Hepatocyte (in vitro differentiated cells): Measurements from ENCODE around the gene ALK. TPM values are rescaled to one million over a fixed set of nuclear protein-coding genes. Genes with fewer than 3 reads are reported as not detected.

Source experiments
- DNase-seq: peaks from one replicate; pipeline ENCODE4 v3.0.0-alpha.2; 2016; ENCODE audit warnings: low spot score
- H2AFZ ChIP-seq: fragments of 200-600 bp; sonication (generic); 2 replicates; pipeline ENCODE4 v1.6.0; 2016; ENCODE audit warnings: antibody characterized with exemption, mild to moderate bottlenecking
- H3K27ac ChIP-seq: fragments of 200-600 bp; sonication (generic); 2 replicates; pipeline ENCODE4 v1.5.1; 2016; ENCODE audit warnings: mild to moderate bottlenecking
- H3K27me3 ChIP-seq: fragments of 200-600 bp; sonication (generic); 2 replicates; pipeline ENCODE4 v1.6.1; 2016
- H3K36me3 ChIP-seq: fragments of 200-600 bp; sonication (generic); replicated peaks from 2 replicates; pipeline ENCODE4 v1.5.1; 2016; ENCODE audit warnings: low read depth; ENCODE audit not compliant: insufficient read depth
- H3K4me1 ChIP-seq: fragments of 200-600 bp; sonication (generic); 2 replicates; pipeline ENCODE4 v1.5.1; 2016; ENCODE audit warnings: mild to moderate bottlenecking, moderate library complexity; ENCODE audit not compliant: insufficient read depth
- H3K4me2 ChIP-seq: fragments of 200-600 bp; sonication (generic); 2 replicates; pipeline ENCODE4 v1.6.0; 2016
- H3K4me3 ChIP-seq: fragments of 200-600 bp; sonication (generic); 2 replicates; pipeline ENCODE4 v1.5.1; 2016; ENCODE audit warnings: mild to moderate bottlenecking
- H3K79me2 ChIP-seq: fragments of 200-600 bp; sonication (generic); 2 replicates; pipeline ENCODE4 v1.6.0; 2017; ENCODE audit warnings: mild to moderate bottlenecking
- H3K9me2 ChIP-seq: fragments of 200-600 bp; sonication (generic); replicated peaks from 2 replicates; pipeline ENCODE4 v1.6.0; 2017; ENCODE audit warnings: mild to moderate bottlenecking; ENCODE audit not compliant: insufficient read depth
- H3K9me3 ChIP-seq: fragments of 200-600 bp; sonication (generic); 2 replicates; pipeline ENCODE4 v1.5.1; 2016; ENCODE audit warnings: low read depth, mild to moderate bottlenecking
- H4K20me1 ChIP-seq: fragments of 200-600 bp; sonication (generic); 2 replicates; pipeline ENCODE4 v1.6.0; 2016; ENCODE audit warnings: mild to moderate bottlenecking; ENCODE audit not compliant: insufficient read depth, poor library complexity, severe bottlenecking
- EZH2 ChIP-seq: fragments of 200-600 bp; sonication (generic); IDR thresholded peaks from 2 replicates; pipeline ENCODE4 v1.6.1; 2016; ENCODE audit warnings: antibody characterized with exemption, mild to moderate bottlenecking, borderline replicate concordance
- EZH2phosphoT487 ChIP-seq: fragments of 200-600 bp; sonication (generic); IDR thresholded peaks from one replicate; pipeline ENCODE4 v1.6.1; 2018; ENCODE audit warnings: antibody characterized with exemption, mild to moderate bottlenecking, low read depth, moderate library complexity; ENCODE audit not compliant: unreplicated experiment, severe bottlenecking
- WGBS: methylation state at CpG from one replicate; pipeline ENCODE4 v1.1.6; 2016; ENCODE audit warnings: low lambda C conversion rate; ENCODE audit errors: missing lambda C conversion rate; 5-methylcytosine and 5-hydroxymethylcytosine counted together
- polyA plus RNA-seq: library from polyadenylated mRNA; unstranded; fragments of >200 nt; fragmentation: Nextera tagmentation; extraction: Ambion mirVana; gene quantifications from 2 replicates; pipeline ENCODE4 v1.2.1, GENCODE V29; 2016
- total RNA-seq: library from RNA; depleted of rRNA; stranded (reverse); fragments of >200 nt; gene quantifications from 2 replicates; pipeline ENCODE4 v1.2.3, GENCODE V29; 2014
- TF ChIP-seq, protein P1 (sequence below): fragments of 200-600 bp; sonication (generic); IDR thresholded peaks from 2 replicates; pipeline ENCODE4 v1.5.1; 2016; ENCODE audit warnings: antibody characterized with exemption, mild to moderate bottlenecking; ENCODE audit not compliant: poor library complexity

The ALK gene
- total and polyA plus RNA-seq, 2 experiments from 2014 or later, result 0.16 to 0.27 TPM

DNA sequence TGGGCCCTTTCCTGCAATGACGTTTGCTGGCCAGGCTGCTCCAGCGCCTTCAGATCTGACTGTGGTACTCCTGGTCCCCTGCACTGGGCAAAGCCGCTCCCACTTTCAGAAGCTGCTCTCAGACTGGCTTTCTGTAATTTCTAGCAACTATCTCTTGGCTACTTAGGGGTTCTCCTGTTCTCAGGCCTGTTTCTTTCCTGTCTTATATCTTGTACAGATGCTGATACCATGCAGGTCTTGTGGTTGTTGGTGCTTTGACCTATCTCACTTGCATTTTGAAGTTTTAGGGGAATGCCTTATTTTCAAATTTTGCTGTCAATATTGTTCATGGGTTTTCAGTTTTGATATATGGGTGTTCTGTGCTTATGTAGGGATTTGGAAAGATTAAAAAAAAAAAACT lies 660.4 kb downstream of the ALK start:
- Histone ChIP-seq H3K4me1 (no peaks in the 10 kb centered on the region), H2AFZ (no peak overlapping the region), H3K36me3 (no peaks in the 10 kb centered on the region), H4K20me1 (no peaks in the 10 kb centered on the region), H3K4me2 (no peak overlapping the region), H3K9me2 (no peaks in the 10 kb centered on the region), H3K79me2 (no peaks in the 10 kb centered on the region), H3K4me3 (no peak overlapping the region), H3K27ac (no peak overlapping the region), H3K27me3 (no peaks in the 10 kb centered on the region), H3K9me3 (no peaks in the 10 kb centered on the region)
- TF ChIP-seq, protein P1, sequence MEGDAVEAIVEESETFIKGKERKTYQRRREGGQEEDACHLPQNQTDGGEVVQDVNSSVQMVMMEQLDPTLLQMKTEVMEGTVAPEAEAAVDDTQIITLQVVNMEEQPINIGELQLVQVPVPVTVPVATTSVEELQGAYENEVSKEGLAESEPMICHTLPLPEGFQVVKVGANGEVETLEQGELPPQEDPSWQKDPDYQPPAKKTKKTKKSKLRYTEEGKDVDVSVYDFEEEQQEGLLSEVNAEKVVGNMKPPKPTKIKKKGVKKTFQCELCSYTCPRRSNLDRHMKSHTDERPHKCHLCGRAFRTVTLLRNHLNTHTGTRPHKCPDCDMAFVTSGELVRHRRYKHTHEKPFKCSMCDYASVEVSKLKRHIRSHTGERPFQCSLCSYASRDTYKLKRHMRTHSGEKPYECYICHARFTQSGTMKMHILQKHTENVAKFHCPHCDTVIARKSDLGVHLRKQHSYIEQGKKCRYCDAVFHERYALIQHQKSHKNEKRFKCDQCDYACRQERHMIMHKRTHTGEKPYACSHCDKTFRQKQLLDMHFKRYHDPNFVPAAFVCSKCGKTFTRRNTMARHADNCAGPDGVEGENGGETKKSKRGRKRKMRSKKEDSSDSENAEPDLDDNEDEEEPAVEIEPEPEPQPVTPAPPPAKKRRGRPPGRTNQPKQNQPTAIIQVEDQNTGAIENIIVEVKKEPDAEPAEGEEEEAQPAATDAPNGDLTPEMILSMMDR, result no peak
- no peak for TF ChIP-seq EZH2
- no peak for TF ChIP-seq EZH2phosphoT487
- 79% methylated on average over 3 of the region's 3 CpGs for WGBS
- no peak for DNase-seq

DNA sequence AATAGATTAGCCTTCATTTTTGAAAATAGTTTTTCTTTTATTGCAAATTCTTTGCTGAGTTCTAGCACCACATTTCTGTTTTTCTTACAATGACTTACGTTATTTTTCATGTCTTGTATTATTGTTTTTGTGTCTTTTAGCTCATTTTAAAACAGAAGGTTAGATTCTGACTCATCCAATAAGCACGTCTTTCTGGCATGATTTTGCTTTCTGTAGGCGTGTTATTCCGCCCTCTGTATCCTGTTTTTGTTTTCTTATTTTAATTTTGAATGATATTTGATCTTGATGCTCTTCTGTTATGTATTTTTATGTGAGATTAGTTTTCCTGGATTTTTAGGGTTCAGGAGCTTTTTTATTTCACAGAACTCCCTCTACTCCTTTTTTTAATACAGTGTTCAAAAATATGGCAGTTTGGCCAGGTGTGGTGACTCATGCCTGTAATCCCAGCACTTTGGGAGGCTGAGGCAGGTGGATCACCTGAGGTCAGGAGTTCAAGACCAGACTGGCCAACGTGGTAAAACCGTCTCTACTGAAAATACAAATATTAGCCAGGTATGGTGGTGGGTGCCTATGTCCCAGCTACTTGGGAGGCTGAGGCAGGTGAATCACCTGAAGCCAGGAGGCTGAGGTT lies 661.1 kb downstream of the ALK start:
- TF ChIP-seq EZH2 (no peak), EZH2phosphoT487 (no peak)
- TF ChIP-seq, protein P1, result no peak
- H3K36me3 ChIP-seq, result no peaks in the 10 kb centered on the region
- no peak overlapping the region for H3K4me2 ChIP-seq
- H3K79me2 ChIP-seq, result no peaks in the 10 kb centered on the region
- 87% methylated on average over 6 of the region's 6 CpGs for WGBS
- no peaks in the 10 kb centered on the region for H3K27me3 ChIP-seq
- no peaks in the 10 kb centered on the region for H3K9me3 ChIP-seq
- H3K9me2 ChIP-seq, result no peaks in the 10 kb centered on the region
- no peak overlapping the region for H2AFZ ChIP-seq
- no peaks in the 10 kb centered on the region for H3K4me1 ChIP-seq
- no peaks in the 10 kb centered on the region for H4K20me1 ChIP-seq
- H3K27ac ChIP-seq, result no peak overlapping the region
- no peak overlapping the region for H3K4me3 ChIP-seq
- DNase-seq, result no peak

DNA sequence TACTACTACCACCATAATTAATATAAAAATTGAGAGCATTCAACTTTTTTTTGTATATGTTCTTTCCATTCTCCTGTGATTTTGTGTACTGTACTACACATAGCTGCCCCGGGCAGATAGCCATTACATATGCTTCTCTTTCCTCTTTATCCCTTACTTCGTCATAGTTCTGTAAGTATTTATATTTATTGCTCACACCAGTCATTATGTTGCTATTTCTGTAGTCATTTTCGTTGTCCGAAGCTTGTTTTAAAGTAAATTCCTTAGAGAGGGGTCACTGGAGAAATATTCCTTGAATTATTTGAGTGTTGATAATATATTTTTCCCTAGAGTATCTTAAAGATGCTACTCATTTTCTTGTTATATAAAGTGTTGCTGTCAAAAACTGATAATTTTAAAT lies 662.2 kb downstream of the ALK start:
- H3K9me2 ChIP-seq, result no peaks in the 10 kb centered on the region
- H3K27ac ChIP-seq, result no peak overlapping the region
- no peak for DNase-seq
- no peak overlapping the region for H3K4me3 ChIP-seq
- no peak overlapping the region for H2AFZ ChIP-seq
- no peak overlapping the region for H3K4me2 ChIP-seq
- H3K79me2 ChIP-seq, result no peaks in the 10 kb centered on the region
- no peaks in the 10 kb centered on the region for H3K27me3 ChIP-seq
- no peak for TF ChIP-seq EZH2
- TF ChIP-seq, protein P1, result no peak
- no peak for TF ChIP-seq EZH2phosphoT487
- WGBS, result 61% methylated on average over 4 of the region's 4 CpGs
- no peaks in the 10 kb centered on the region for H4K20me1 ChIP-seq
- no peaks in the 10 kb centered on the region for H3K9me3 ChIP-seq
- no peaks in the 10 kb centered on the region for H3K36me3 ChIP-seq
- H3K4me1 ChIP-seq, result no peaks in the 10 kb centered on the region

DNA sequence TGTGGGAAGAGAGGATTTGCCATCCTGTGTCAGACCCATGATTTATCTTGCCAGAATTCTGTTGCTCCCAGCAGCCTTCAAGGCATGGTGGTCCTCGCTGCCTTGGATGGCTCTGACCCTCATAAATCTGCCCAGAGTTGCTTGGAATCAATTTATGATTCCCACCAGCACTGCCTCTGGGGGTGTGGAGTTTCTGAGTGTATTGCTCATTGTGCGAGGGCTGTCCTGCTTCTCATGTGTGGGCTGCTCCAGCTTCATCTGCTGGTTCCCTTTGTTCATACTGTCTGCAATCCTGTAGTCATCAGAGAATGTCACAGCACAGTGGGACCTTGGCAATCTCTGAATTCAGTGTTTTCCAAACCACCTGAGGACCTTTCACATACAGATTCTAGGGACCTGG lies 666.4 kb downstream of the ALK start:
- DNase-seq, result no peak

More for the DNA sequence above, 666.4 kb downstream of the ALK start:
- H3K27ac ChIP-seq, result no peak overlapping the region
- H3K4me1 ChIP-seq, result no peaks in the 10 kb centered on the region
- no peaks in the 10 kb centered on the region for H3K79me2 ChIP-seq
- H3K36me3 ChIP-seq, result no peaks in the 10 kb centered on the region
- no peaks in the 10 kb centered on the region for H3K9me2 ChIP-seq
- no peaks in the 10 kb centered on the region for H3K27me3 ChIP-seq
- no peaks in the 10 kb centered on the region for H4K20me1 ChIP-seq
- H3K4me3 ChIP-seq, result no peak overlapping the region
- H3K9me3 ChIP-seq, result no peaks in the 10 kb centered on the region
- 80% methylated on average over 2 of the region's 2 CpGs for WGBS
- TF ChIP-seq EZH2, result no peak
- TF ChIP-seq EZH2phosphoT487, result no peak
- TF ChIP-seq, protein P1, result no peak
- H2AFZ ChIP-seq, result no peak overlapping the region
- no peak overlapping the region for H3K4me2 ChIP-seq
